NCI-H2081 treated with DMSO at 0.1 percent for 48 hours (cell line): ENCODE measurements around the gene SYNGR1.

Experiments used
- DNase-seq: peaks from one replicate; lab custom pipeline; 2025; lab: John Stamatoyannopoulos, UW

The SYNGR1 gene, protein sequence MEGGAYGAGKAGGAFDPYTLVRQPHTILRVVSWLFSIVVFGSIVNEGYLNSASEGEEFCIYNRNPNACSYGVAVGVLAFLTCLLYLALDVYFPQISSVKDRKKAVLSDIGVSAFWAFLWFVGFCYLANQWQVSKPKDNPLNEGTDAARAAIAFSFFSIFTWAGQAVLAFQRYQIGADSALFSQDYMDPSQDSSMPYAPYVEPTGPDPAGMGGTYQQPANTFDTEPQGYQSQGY

DNA sequence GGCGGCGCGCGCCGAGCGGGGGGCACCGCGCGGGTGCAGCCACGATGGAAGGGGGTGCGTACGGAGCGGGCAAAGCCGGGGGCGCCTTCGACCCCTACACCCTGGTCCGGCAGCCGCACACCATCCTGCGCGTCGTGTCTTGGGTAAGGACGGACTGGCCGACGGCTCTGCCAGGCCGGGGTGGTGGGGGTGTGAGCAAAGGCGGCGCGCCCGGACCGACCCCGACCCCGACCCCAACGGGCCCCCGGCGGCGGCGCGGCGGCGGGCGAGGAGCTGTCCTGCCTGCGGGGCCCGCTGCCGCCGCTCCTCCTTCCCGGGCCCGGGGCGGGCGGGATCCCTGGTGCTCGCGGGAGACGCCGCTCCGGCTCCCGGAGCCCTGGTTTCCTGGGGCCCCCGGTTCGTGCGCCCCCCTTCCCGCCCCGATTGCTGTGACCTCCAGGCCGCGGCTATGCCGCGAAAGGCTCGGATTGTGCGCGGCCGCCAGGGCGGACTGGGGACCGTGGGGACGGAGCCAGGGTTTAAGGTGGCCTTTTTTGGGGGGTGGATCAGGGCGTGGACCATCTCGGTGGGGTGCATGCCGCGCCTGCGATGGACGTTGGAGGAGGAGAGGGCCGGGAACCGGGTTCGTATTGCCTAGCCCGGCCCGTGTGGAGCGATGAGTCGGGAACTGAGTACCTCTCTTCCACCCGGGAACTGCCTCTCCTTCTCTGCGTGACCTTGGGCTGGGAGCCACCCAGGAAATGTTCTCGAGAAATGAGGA is at the start of gene SYNGR1:
Gene SYNGR1, plus strand, starts transcription at position 25 of the 760 bp plus-strand sequence. Its CDS starts 20 bp downstream, at position 45.
- no peak for DNase-seq

DNA sequence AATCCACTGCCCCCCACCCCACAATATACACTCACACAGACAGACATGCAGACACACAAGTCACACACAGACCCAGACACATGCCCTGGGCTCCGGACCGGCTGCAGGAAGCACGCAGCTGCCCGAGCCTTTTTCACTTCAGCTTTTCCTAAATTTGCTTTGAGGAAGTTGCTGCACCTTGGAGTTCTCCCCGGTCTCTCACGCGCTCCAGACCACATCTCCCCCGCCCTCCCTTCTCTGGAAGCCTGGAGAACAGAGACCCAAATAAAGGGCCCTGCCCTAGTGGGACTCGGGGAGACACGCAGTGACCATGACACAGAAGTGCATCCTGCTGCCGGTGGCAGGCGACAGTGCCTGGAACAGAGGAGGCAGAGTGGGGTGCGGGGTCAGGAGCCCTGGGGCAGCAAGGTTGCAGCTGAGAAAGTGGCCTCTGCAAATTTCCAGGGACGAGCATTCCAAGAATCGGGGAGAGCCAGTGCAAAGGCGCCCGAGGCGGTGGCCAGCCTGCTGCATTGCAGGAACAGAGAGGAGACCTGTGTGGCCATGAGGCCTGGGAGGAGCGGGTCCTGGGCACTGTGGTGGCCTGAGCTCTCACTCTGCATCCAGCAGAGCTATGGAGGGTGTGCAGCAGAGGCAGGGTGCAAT is 49.5 kb upstream of the SYNGR1 start:
- no peak for DNase-seq

DNA sequence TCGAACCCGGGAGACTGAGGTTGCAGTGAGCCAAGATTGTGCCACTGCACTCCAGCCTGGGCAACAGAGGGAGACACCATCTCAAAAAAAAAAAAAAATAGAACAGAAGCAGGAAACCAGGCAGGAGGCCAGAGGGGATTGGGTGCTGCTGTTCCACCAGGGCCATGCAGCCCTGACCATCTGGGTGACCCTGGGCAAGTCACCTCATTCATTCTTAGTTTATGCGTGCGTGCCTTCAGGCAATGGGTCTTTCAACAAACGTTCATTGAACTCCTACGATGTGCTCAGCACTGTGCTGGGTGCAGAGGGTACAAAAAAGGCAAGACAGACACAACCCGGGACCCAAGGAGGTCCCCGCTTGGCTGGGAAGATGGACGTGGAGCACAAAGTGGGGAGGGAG is 48.7 kb upstream of the SYNGR1 start:
- no peak for DNase-seq

DNA sequence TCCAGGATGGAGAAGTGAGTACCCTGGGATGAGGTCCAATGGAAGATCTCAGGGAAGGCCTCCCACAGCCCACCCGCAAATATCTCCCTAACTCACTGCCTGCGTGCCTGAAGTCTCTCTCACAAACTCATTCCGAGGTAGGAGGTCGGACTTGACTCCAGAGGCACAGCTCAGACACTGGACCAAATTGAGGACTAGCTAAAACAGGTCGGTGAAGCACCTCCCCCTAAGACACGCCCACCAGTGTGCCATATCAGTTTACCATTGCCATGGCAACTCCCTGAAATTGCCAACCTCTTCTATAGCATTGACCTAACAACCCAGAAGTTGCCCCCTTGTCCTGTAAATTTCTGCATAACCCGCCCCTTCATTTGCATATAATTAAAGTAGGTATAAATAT is 47.9 kb upstream of the SYNGR1 start:
- DNase-seq, result no peak

DNA sequence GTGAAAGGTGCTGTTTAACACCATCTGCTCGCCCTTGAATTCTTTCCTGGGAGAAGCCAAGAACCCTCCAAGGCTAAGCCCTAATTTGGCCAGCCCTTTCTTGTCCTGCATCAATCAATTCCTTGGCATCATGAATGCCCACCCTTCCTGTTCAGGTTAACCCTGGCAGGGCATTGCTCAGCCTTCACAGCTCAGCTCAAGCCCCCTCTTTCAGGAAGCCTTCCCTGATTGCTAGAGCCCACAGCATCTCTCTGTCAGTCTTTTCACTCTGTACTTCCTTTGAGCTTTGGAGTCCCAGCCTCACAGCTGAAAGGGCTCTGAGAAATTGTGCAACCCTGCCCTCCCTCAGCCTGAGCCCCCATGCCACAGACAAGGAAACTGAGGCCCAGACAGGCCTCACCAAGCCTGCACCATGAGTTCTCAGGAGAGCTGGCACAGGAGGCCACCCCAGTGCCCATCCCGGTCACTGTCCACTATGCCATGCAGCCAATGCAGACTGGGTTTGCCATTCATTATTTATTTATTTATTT is 47.3 kb upstream of the SYNGR1 start:
- no peak for DNase-seq

DNA sequence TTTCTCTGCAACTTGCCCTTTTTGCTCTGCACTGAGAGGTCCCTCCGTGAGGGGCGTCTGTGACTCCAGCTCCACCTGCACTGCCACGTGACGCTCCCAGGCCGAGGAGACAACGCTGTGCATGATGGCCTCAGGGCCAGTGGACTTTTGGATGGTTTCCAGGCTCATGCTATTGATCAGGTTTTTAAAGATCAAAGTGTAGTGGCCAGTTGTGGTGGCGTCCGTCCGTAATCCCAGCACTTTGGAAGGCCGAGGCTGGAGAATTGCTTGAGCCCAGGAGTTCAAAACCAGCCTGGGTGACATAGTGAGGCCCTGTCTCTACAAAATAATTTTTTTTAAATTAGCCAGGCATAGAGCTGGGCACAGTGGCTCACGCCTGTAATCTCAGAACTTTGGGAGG is 46.4 kb upstream of the SYNGR1 start:
- DNase-seq, result no peak

DNA sequence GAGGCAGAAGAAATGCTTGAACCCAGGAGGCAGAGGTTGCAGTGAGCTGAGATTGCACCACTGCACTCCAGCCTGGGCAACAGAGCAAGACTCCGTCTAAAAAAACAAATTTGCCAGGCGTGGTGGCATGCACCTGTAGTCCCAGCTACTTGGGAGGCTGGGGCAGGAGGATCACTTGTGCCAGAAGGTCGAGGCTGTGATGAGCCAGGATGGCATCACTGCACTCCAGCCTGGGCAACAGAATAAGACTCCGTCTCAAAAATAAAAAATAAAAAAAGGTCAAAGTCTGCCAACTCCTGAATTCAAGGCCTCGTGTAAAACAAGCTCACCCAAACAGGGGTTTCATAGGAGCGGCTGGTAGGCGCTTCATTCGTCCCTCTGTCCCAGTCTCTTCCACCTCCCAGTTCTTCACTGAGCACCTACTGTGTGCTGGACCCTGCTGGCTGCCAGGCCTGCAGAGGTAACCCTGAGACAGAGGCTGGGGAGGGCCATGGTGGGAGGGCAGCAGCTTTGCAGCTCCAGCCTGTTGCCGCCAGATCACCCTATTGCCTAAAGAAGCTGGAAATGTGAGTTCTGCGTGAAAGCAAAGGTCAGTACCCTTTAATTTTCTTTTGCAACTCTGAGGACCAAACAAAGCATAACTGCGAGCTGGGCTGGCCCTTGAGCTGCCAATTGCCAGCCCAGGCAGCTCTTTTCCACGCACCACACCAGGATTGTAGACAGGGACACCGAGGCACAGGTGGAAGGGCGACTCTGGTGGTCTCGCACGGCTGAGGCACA is 45.7 kb upstream of the SYNGR1 start:
- DNase-seq, result no peak

DNA sequence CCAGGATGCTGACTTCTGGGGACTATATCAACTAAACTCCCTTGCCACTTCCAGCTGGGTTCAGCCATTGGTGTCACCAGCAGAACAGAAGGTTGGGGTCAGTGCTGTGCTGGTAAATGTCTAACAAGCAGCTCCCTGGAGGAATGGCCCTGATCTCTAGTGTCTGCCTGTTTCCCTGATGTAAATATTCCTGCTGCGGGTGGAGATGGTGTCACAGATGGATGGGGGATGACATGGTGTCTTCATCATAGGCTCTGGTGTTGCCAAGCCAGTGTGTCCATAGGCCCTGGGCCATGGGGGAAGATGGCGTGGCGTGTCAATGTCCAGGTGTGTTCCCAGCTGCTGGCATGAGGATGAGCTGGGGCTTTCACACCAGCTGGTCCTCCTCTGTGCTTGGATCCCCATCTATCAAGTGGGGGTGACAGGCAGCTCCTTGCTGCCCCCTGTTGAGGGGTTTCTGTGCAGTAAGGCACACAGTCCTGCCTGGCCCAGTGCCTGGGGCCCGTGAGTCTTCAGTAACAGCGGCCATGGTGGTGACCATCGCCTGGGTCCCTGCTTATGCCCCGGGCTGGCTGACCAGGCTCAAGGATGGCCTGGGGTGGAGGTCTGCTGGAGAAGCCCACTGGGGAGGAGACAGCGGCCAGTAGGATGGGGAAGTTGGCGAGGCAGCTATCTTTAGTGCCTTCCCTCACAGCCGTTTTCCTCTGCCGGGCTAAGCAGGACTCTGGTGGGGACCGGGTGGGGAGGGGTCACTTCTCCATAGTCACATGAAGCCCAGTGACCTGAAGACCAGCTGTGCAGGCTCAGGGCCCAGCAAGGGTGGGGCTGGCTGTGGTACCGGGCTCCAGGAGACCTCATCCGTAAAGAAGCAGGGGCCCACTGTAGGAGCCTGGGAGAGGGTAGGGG is 43.1 kb upstream of the SYNGR1 start:
- no peak for DNase-seq

DNA sequence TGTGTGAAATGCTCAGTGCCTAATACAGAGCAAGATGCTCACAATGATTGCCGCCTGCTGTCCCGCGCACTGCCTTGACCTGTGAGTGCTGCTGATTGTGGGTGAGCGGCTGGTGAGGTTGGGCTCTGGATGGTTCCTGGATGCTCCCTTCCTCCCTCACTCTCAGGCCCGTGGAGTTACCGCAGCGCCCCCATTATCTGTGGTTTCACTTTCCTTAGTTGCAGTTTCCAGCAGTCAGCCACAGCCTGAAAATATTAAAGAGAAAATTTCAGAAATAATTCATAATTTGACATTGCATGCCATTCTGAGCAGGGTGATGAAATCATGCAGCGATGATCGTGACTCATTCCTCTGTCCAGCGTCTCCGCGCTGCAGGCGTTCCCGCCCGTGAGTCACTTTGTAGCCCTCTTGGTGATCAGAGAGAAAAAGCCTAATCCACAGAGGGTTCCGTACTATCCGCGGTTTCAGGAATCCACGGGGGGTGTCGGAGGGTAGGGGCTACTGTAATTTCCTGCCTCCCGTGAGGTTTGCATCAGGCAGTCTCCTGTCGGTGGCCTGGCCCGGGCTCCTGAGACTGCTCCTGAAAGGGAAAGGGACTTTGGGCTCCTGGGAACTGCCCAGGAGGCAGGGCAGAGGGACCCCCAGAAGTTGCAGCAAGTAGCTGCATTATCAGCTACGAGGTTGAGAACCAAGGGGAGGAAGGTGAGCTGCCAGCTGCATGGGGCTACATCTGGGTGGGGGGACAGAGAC is 41.0 kb upstream of the SYNGR1 start:
- no peak for DNase-seq

DNA sequence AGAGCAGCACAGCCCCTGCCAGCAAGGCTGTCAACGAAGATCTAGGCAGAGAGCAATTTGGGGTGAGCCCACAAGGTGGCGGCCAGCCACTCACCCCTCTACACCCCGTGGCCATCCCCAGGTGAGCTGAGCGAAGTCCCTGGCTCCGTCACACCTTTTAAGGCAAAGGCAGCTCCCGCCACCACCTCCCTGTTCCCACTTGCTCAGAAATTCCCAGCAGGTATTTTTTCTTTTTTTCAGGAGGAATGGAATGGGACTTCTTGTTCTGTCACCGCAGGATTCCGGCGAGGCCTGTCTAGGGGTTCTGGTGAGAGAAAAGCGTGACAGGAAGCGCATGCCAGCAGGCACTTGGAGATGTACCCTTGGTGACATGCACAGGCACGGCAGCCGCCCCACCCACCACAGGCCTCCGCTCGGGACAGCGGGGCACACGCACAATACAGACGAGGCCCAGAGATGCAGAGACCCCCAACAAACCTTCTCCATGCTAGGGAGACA is 40.4 kb upstream of the SYNGR1 start:
- no peak for DNase-seq

DNA sequence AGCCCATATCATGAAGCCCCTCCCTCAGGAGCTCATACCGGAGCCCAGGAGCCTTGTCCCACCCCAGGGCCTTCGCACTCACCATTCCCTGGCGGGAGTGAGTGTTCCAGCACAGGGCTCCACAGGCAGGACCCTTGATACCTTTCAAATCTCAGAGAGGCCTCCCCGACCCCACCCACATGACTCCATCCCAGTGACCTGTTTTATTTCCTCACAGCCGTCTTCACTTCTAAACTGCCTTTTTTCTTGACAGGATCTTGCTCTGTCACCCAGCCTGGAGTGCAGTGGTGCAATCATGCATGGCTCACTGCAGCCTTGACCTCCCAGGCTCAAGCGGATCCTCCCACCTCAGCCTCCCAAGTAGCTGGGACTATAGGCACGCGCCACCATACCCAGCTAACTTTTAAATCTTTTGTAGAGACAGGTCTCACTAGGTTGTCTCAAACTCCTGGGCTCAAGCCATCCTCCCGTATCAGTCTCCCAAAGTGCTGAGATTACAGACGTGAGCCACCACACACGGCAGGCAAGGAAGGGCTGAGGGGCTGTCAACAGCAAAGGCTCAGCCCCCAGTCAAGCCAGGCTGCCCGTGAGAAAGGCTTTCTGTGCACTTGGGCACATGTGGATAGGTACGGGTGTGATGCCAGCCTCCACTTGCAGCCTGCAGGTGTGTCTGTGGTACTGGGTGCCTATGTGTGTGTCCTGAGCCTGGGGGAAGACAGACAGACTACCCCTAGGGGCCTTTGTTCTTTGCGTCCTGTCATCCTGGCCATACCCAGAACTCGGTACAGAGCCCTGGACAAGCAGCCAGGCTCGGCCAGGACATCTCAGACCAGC is 39.7 kb upstream of the SYNGR1 start:
- DNase-seq, result no peak

DNA sequence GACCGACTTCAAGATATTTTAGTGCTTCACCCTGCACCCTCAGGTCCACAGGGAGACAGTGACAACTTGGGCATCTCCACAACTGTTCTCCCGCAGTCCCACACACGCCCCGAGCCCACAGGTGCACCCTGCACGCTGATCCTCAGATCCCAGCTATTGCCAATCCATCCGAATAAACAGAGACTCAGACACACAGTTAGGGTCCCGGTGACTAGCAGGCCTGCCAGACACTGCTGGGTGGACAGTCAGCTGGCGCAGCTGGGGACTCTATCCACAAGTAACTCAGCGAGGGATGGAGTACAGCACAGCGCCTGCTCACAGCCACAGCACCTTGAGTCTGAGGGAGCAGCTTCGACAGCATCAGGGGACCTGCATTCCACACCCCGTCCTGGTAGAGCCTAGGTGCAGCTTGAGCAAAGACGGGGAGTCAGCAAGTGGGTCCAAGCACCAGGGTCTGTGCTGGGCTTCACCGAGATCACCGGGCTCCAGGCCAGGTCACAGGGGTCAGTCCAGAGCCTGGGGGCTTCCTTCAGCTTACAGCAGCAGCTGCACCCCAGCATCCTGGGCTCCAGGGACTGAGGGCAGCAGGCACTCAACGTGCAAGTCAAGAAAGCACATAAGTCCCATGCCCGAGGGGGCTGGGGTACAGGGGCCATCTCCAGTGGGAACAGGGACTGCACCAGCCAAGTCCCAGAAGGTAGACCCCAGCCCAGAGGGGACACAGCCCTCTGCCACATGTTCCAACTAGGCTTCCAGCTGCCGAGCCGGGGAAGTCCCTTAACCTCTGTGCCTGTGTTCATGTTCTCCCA is 38.0 kb upstream of the SYNGR1 start:
- DNase-seq, result no peak

DNA sequence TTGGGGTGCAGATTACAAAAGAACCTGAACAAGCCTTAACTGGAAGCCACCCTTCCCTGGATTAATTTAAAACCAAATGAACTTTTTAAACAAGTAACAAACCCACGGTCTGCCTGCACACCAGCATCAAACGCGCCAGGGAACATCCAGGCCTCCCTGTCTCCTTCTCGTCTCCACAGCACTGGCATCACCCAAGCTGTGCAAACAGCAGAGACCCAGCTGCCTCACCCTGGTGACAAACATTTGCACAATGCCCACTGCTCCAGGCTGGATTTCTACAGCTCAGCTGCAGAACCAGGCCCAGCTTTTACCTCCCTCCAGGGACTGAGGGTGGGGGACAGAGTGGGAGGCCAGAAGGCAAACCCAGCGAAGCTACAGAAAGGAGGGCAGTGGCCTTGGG is 37.4 kb upstream of the SYNGR1 start:
- DNase-seq, result no peak

DNA sequence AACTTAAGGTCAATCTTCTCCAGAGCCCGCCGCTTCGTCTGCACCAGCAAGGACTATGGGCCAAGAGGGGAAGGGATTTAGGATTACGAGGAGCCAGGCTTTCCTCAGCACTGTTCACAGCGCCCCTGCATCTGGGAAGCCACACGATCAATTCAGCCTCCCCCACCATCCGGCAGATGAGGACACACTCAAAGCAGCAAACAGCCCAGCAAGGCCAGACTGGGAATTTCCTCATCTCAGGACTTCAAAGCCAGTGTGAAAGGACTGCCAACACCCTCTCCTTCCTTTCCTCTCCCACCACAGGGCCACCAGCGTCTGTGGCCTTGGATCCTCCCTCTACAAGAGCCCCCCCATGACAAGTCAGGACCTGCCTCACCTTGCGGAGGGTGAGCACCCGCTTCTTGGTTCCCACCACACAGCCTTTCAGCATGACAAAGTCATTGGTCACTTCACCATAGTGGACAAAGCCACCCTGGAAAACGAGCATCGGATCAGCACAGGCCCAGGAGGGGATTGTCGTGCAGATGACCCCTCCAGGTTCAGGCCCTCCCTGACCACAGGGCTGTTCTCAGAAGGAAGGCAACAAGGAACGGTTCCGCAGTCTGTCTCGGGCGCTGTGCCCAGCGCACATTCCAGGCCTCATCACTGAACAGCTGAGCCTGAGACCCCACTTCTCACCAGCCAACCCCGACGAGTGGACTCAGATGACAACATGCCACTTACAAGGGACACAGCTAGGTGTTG is 36.4 kb upstream of the SYNGR1 start:
- no peak for DNase-seq

DNA sequence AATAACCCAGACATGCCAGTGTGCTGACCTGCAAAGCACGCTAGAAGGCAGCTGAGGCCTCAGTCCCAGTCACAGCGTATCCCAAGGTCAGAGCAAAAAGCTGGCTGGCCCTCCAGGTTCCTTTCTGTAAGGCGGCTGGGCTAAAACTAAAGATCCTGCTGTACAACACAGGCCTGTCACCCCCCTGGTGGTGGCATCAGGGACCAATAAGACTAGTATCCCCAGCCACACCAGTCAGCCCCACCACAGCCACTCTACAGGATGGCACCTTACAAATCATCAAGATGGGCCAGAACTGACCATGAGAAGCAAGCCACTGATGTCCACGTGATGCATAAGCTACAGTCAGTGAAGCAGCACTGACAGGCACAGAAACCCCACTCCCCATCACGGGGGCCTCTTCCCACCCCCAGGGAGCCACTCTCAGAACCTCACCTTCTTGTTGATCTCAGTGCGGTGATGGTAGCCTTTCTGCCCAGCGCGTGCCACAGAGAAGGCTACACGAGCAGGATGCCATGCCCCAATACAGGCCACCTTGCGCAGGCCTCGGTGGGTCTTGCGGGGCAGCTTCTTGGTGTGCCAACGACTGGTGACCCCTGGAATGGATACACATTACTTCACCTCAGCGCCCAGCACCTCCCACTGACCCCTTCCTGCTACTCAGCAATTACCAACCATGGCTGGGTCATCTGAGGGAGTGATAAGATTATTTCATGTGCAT is 35.4 kb upstream of the SYNGR1 start:
- DNase-seq, result no peak

DNA sequence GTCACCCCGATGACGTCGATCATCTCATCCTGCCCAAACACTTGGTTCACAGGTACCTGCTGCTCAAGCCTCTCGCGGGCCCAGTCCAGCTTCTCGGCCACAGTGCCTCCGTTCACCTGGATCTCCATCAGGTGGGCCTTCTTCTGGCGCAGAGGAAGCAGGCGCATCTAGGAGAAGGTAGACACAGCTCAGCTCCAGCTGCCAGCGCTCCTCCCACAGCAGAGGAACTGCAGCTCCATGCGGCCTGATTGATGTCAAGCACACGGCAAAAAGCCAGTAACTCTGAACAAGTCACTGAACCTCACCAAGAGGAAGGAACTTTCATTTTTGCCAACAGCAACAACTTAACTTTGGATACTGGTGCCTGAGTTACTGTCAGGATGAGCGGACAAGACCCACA is 34.4 kb upstream of the SYNGR1 start:
- no peak for DNase-seq

DNA sequence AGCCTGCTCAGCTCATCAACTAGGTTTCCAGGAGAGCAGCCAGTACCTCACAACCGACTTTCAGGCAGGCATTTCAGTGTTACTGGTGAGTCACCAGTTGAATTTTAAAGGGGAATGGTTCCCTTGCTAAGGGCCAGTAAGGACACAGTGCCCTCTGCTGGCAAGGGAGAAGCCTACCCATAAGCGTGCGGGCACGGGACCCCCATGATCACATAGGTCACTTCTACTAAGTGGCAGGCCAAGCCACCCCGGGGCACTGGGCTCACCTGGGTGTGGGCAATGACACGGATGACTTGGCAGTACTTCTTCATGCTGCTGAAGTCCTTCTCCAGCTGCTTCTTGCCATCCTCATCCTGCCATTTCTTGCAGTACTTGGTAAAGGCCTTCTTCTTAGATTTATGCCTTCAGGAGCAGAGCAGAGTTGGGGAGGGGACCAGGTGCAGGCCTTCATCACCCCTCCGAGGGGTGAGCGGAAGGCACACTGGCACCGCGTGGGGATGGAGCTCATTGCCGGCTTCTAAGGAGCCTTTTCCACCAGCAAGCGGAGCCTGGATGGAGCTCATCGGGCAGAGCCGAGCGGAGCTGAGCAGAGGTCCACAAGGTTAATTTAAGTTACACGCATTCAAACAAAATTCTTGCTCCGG is 33.2 kb upstream of the SYNGR1 start:
- DNase-seq, result peak; percentile 19
